Left renal pelvis (tissue), 4 donors: ENCODE data around the gene TCF7L1. TPM values are rescaled to one million over a fixed set of nuclear protein-coding genes. Genes with fewer than 3 reads are reported as not detected.
"Not testable (repeated sequence)": the region's sequence is repeated elsewhere in the genome, so short reads cannot be mapped to it uniquely, and the experiment has no call there.

ENCODE experiments used
- DNase-seq, 4 donors: peaks; one replicate each; pipeline ENCODE4 v3.0.0-alpha.2; 2013; ENCODE audit warnings: low read depth in 4 of 4, low spot score in 3 of 4
- polyA plus RNA-seq, 4 donors: library from polyadenylated mRNA; unstranded; fragments of 120-200 nt; gene quantifications; one replicate each; pipeline ENCODE4 v1.2.1, GENCODE V29; 2013; ENCODE audit not compliant: insufficient read length in 4 of 4

Gene TCF7L1
- polyA plus RNA-seq, 4 donors, result 46.8 to 61.0 (median 56.5) TPM

- DNase-seq, result no peak
Observed at GRCh38 chr2:85340034-85340892, 207.1 kb downstream of the TCF7L1 start.

GRCh38 chr2:85341269-85342029 lies 208.3 kb downstream of the TCF7L1 start:
- DNase-seq, result no peak

DNA sequence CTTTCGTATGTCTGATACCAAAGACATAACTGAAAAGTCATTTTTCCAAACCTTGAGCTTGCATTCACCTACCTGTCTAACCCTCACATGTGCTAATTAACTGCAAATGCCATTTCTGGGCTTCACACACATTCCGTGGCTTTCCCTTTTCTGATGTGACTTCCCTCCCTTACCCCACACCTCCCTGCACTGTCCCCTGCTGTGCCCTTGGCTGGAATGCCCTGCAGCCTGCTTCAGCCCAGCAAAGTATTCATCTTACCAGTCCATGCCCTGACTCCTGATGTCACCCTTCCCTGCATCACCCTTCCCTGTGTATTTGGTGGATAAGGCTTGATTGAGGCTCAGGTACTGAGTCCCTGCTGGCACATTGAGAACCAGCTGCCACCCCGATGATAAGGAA lies 209.0 kb downstream of the TCF7L1 start:
- DNase-seq, result no peak

DNA sequence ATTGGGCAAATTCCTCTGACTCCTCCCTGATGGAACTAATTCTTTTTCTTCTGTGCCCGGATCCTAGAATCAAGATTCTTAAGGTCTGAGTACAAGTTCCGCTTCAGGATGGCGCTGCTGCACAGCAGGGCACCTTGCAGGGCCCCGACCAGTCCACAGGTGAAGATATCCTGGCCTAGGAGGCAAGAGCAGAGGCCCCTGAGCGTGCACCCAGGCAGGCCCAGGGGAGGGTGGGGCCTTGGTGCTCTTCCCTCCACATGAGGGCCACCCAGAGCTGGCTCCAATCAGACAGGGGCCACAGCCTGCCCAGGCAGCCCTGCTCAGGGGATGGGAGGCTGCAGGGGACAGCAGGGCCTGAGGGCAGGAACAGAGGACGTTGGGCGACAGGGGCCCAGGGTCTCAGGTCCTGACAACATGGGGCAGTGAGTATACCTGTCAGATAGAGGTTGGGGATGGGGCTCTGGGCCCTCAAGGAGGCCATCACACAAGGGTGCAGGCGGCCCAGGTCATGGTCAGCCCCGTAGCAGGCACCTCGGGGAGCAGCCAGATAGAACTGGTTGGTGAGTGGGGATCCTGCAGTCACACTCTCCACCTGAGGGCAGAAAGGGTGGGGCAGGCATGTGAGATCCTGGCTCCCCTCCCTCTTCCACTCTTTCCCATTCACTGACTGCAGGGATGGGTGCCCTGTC lies 210.2 kb downstream of the TCF7L1 start:
- not testable (repeated sequence) for DNase-seq

DNA sequence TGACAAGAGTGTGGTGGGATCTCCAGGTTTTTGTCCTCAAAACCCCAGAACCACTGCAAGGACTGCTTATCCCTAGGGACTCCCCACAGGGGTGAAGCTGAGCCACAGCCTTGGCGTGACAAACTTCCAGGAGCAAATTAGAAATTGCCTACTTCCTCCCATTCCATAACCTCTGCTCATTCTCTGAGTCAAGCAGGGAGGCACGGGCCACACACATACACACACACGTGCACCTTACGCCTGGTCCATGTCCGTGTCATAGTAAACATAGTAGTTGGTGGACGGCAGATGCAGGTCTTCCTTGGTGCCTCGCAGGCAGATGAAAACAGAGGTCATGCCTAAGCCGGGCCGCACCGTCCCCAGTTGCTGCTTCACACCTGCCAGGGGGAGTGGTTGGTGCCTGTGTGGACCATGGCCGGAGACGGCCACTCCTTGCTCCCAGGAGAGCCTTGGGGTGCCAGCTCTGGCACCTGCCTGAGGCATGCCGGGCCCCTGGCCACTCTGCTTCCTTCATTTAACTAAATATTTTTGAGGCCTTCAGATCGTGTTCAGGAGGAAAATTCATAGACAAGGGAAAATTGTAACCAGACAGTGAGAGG lies 211.3 kb downstream of the TCF7L1 start:
- DNase-seq, result no peak

DNA sequence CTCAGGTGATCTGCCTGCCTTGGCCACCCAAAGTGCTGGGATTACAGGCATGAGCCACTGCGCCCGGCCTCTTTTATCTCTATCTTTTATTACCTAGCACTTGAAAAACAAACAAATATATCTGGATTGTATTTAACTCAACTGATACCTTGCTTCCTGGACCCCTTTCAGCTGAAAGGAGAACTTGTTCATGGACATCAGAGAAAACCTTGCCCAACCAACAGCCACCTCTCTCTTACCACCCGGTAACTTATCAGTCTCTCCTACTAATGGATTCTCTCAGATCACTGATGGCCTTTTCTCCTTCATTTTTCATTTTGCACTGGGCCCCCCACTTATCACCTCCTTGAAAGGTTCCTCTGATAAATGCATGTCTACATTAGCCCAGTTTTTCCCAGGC lies 214.4 kb downstream of the TCF7L1 start:
- no peak for DNase-seq

DNA sequence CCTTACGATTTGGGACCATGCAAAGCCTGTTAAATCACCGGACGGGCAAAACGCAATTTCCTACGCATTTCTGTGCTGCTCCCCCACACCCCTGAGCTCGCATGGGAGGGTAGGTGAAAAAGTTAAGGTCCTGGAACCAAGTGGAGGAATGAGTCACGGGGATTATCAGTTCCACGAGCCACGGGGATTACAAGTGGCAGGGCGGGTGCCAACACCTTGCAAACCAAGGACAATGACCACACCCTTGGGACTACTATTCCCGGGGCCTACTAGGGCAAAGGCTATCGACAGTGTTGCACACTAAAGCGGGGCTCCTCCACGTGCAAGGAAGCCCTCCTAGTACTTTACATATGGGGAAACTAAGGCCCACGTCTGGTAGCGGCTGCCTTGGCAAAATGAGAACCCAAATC lies 220.7 kb downstream of the TCF7L1 start:
- no peak for DNase-seq

GRCh38 chr2:85354286-85355072 lies 221.3 kb downstream of the TCF7L1 start, which contains the start of the genes ELMOD3 and RETSAT:
ELMOD3 (plus strand) TSS chr2:85354769; CDS start chr2:85357199, 2,430 bp downstream.
RETSAT (minus strand) TSS chr2:85354528; CDS start chr2:85354507, 21 bp downstream.
- peak; percentile 96 to 99 (median 98) for DNase-seq

DNA sequence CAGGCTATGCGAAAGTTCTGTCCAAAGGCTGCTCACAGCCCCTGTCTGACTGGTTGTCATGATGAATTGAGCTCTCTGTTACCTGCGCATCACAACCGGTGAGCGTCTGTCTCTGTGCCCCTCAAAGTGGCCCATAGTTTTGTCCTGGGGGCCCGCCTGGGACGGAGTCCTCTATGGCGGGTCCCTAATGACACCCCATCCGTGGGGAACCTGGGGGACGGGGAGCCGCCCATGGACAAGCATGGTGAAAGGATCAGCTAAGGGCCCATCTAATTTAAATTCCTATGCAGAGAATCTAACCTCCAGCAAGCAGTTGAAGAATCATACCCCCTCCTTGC lies 221.8 kb downstream of the TCF7L1 start:
- no peak for DNase-seq

- no peak for DNase-seq
Observed at GRCh38 chr2:85355521-85355920, 222.3 kb downstream of the TCF7L1 start.

DNA sequence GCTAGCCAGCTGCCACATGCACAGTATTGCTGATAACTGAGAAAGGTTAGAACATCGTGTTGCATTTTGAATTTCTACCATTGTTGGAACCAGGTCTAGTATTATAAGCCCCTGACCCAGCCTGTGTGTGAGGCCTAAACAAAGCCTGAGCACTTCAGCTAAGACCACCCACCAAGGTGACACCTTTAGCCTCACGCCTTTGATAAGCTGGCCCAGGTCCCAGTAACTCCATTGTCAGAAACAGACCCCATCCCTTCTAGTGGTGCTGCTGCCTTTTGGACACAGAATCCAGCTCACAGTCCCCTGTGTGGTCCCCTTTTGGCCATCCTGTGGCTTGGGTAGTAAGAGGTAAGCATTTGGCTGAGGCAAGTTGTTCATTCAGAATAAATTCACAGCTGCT lies 223.0 kb downstream of the TCF7L1 start:
- no peak for DNase-seq

- DNase-seq, result no peak
Observed at GRCh38 chr2:85357736-85358135, 224.5 kb downstream of the TCF7L1 start.

Other genes with a start within 250 kb of the TCF7L1 start
- 1,000 to 10,000 TPM; 1,416 to 1,653 (median 1,568) TPM for gene TMSB10, start 227.7 kb upstream of the TCF7L1 start, polyA plus RNA-seq
- 10 to 100 TPM; 40.7 to 57.6 (median 53.3) TPM for gene KCMF1, start 162.2 kb upstream of the TCF7L1 start, polyA plus RNA-seq
- 100 to 1,000 TPM in 3 of 4 donors, 10 to 100 TPM in 1; 86.3 to 129 (median 123) TPM for gene TGOLN2, start 194.6 kb downstream of the TCF7L1 start, polyA plus RNA-seq
- 10 to 100 TPM; 18.2 to 26.8 (median 23.0) TPM for gene RETSAT, start 221.1 kb downstream of the TCF7L1 start, polyA plus RNA-seq
- 10 to 100 TPM; 22.5 to 33.3 (median 24.8) TPM for gene ELMOD3, start 221.4 kb downstream of the TCF7L1 start, polyA plus RNA-seq